Prostate gland (tissue), 2 donors: ENCODE data around the gene NACC1. TPM values are rescaled to one million over a fixed set of nuclear protein-coding genes. Genes with fewer than 3 reads are reported as not detected.

ENCODE experiments used
- DNase-seq: peaks from one replicate; pipeline ENCODE4 v3.0.0-alpha.2; 2019; ENCODE audit warnings: low spot score
- H3K27ac ChIP-seq, 2 donors: fragments of 200-600 bp; sonication (generic); 2 replicates each; pipeline ENCODE4 v1.5.1; 2017 to 2019
- H3K27me3 ChIP-seq: fragments of 200-600 bp; sonication (generic); replicated peaks from 2 replicates; pipeline ENCODE4 v1.5.1; 2019; ENCODE audit not compliant: insufficient read depth
- H3K36me3 ChIP-seq, 2 donors: fragments of 200-600 bp; sonication (generic); 1 replicate in 1 of 2; 2 replicates in 1 of 2; pipeline versions ENCODE4 v1.5.1 to v1.8.1; 2017 to 2019
- H3K4me1 ChIP-seq: fragments of 200-600 bp; sonication (generic); replicated peaks from 2 replicates; pipeline ENCODE4 v1.5.1; 2019
- H3K4me3 ChIP-seq, 2 donors: fragments of 200-600 bp; sonication (generic); 2 replicates each; pipeline ENCODE4 v1.5.1; 2017 to 2019
- H3K9me3 ChIP-seq: fragments of 200-600 bp; sonication (generic); 2 replicates; pipeline ENCODE4 v1.5.1; 2017
- CTCF ChIP-seq, 4 experiments: fragments of 200-600 bp in 2 of 4; fragments of 450-650 bp in 2 of 4; sonication (generic) in 2 of 4; IDR thresholded peaks; 1 replicate in 3 of 4; 2 replicates in 1 of 4; pipeline ENCODE4 v1.5.1; 2016 to 2019; ENCODE audit warnings: antibody characterized with exemption in 4 of 4, mild to moderate bottlenecking in 2 of 4, moderate library complexity in 2 of 4
- POLR2A ChIP-seq: fragments of 450-650 bp; IDR thresholded peaks from one replicate; pipeline ENCODE4 v1.6.1; 2016; ENCODE audit warnings: antibody characterized with exemption, mild to moderate bottlenecking
- POLR2AphosphoS5 ChIP-seq: sonication (generic); formaldehyde crosslinking; IDR thresholded peaks from one replicate; pipeline ENCODE4 v1.6.1; 2017; ENCODE audit warnings: antibody characterized with exemption
- WGBS: methylation state at CpG from one replicate; pipeline ENCODE4 v1.1.5; 2018; 5-methylcytosine and 5-hydroxymethylcytosine counted together
- intact Hi-C: fragments of 100-400 bp; cut with DNase I; formaldehyde crosslinking; loops from one replicate; pipeline ENCODE4 v1.14.2; 2022
- total RNA-seq, 2 donors: library from RNA; depleted of rRNA; stranded (reverse); fragments of >200 nt; gene quantifications; one replicate each; pipeline ENCODE4 v1.1.0, GENCODE V29; 2016

Gene NACC1
- total RNA-seq, 2 donors from 2014 or later: 52.4 to 91.9 TPM

- TF ChIP-seq CTCF (IDR thresholded peaks at IDR 0.05) (no peak), POLR2AphosphoS5 (no peak), POLR2A (no peak)
- no peak overlapping the region for H3K4me3 ChIP-seq
Measured at GRCh38 chr19:13135068-13136062, 17.3 kb downstream of the NACC1 start.

DNA sequence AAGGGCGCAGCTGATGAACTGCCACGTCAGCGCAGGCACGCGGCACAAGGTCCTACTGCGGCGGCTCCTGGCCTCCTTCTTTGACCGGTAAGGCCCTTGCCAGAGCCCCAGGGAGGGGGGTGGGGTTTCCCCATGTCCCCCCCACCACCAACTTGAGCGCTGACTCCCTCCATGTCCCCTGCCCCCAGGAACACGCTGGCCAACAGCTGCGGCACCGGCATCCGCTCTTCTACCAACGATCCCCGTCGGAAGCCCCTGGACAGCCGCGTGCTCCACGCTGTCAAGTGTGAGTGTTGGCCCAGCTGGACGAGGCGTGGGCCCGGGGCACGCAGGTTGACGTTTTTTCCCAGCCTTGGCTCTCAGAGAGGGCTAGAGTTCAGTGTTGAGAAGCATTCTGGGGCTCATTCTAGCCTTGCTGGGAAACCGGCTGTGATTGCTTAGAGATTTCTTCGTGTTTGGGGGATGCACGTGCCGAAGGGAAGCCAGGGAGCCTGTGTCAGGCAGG, 19.3 kb downstream of the NACC1 start:
- Histone ChIP-seq H3K4me1 (no peaks in the 10 kb centered on the region), H3K27me3 (no peaks in the 10 kb centered on the region), H3K4me3 (no peak overlapping the region), H3K36me3 (no peaks in the 10 kb centered on the region), H3K27ac (no peak overlapping the region), H3K9me3 (no peaks in the 10 kb centered on the region)
- no peak for TF ChIP-seq POLR2AphosphoS5
- 91% methylated on average over 28 of the region's 28 CpGs for whole genome bisulfite sequencing
- intact Hi-C loops: no loop called here
- DNase-seq: no peak

More at GRCh38 chr19:13135068-13136062, 17.3 kb downstream of the NACC1 start:
- no peaks in the 10 kb centered on the region for H3K4me1 ChIP-seq
- no peaks in the 10 kb centered on the region for H3K9me3 ChIP-seq
- H3K27me3 ChIP-seq: no peaks in the 10 kb centered on the region
- no peak for DNase-seq
- H3K36me3 ChIP-seq: no peaks in the 10 kb centered on the region
- no peak overlapping the region for H3K27ac ChIP-seq
- intact Hi-C loops: no loop called here
- WGBS: 93% methylated on average over 46 of the region's 60 CpGs

DNA sequence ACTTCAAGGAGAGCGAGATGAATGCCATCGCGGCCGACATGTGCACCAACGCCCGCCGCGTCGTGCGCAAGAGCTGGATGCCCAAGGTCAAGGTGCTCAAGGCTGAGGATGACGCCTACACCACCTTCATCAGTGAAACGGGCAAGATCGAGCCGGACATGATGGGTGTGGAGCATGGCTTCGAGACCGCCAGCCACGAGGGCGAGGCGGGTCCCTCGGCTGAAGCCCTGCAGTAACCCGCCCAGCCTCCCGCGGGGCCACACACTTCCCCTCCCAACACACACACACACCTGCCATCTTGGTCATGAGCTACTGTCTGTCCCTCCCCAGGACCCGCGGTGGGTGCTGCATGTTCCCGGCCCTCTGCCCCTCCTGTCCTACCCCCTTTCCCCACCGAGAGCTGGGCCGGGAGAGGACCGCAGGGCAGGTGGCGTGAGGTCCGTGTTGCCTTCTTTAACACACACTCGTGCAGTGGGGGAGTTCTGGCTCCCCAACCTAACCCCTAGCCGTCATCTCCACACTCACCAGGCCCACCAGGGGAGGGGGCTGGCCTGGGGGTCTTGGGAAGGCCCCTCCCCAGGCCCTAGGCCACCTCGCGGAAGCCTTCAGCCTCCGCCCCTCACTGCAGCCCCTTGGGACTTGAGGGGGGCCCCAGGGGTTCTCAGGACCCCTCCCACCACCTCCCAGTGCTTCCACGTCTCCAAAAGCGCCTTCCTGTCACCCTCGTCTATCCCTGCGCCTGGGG, 20.3 kb downstream of the NACC1 start:
- DNase-seq: no peak
- no peak overlapping the region for H3K4me3 ChIP-seq
- TF ChIP-seq POLR2A (no peak), CTCF (IDR thresholded peaks at IDR 0.05) (no peak), POLR2AphosphoS5 (no peak)
- intact Hi-C loops: no loop called here
- H3K4me1 ChIP-seq: no peaks in the 10 kb centered on the region
- H3K36me3 ChIP-seq: no peaks in the 10 kb centered on the region
- no peaks in the 10 kb centered on the region for H3K27me3 ChIP-seq
- no peak overlapping the region for H3K27ac ChIP-seq
- H3K9me3 ChIP-seq: no peaks in the 10 kb centered on the region
- WGBS: 82% methylated on average over 40 of the region's 40 CpGs

- TF ChIP-seq POLR2AphosphoS5 (no peak), CTCF (IDR thresholded peaks at IDR 0.05) (no peak), POLR2A (no peak)
- H3K27me3 ChIP-seq: no peaks in the 10 kb centered on the region
- H3K27ac ChIP-seq: no peak overlapping the region
- 70% methylated on average over 10 of the region's 10 CpGs for WGBS
- H3K9me3 ChIP-seq: no peaks in the 10 kb centered on the region
- no peak overlapping the region for H3K4me3 ChIP-seq
- intact Hi-C loops: no loop called here
- DNase-seq: no peak
- H3K4me1 ChIP-seq: no peaks in the 10 kb centered on the region
- no peaks in the 10 kb centered on the region for H3K36me3 ChIP-seq
Measured at GRCh38 chr19:13138916-13139198, 20.8 kb downstream of the NACC1 start.

- no peak overlapping the region for H3K4me3 ChIP-seq
- intact Hi-C loops: no loop called here
- DNase-seq: no peak
- H3K9me3 ChIP-seq: no peaks in the 10 kb centered on the region
- 80% methylated on average over 11 of the region's 11 CpGs for WGBS
- TF ChIP-seq POLR2A: no peak
- TF ChIP-seq CTCF (IDR thresholded peaks at IDR 0.05): no peak
- no peak for TF ChIP-seq POLR2AphosphoS5
- no peaks in the 10 kb centered on the region for H3K36me3 ChIP-seq
- H3K27me3 ChIP-seq: no peaks in the 10 kb centered on the region
- no peak overlapping the region for H3K27ac ChIP-seq
- H3K4me1 ChIP-seq: no peaks in the 10 kb centered on the region
Measured at GRCh38 chr19:13139633-13140311, 21.7 kb downstream of the NACC1 start.
